ENCODE results near the gene AKT2. TPM values are rescaled to one million over a fixed set of nuclear protein-coding genes. Genes with fewer than 3 reads are reported as not detected.

Gene AKT2
- total RNA-seq, 1 experiment from 2014 or later = 80.6 TPM

- no peak overlapping the region for H3K9ac ChIP-seq (ENCODE audit: low read length)
- no peaks in the 10 kb centered on the region for H3K27me3 ChIP-seq (ENCODE audit: low read length)
- H4K20me1 ChIP-seq (ENCODE audit: low read length) = no peaks in the 10 kb centered on the region
- DNase-seq = no peak
- no peak overlapping the region for H3K4me2 ChIP-seq (ENCODE audit: low read length)
- no peak for ATAC-seq
- intact Hi-C loops (cut with micrococcal nuclease) = no loop called here
- CTCF ChIA-PET = no interaction called here
- no TSS peak for BruUV-seq (replicated peaks)
- no peak overlapping the region for H3K4me3 ChIP-seq (ENCODE audit: low read length)
- no peaks in the 10 kb centered on the region for H3K9me3 ChIP-seq (ENCODE audit: low read length)
- H3F3A ChIP-seq (ENCODE audit: low read length, unreplicated experiment) = no peaks in the 10 kb centered on the region
- POLR2A ChIA-PET (ENCODE audit: unreplicated experiment) = no interaction called here
- H3K4me1 ChIP-seq (ENCODE audit: insufficient read depth, low read length) = peaks cover 18% of the 10 kb centered on the region
- H2AFZ ChIP-seq (ENCODE audit: low read length) = no peak overlapping the region
- H3K36me3 ChIP-seq (ENCODE audit: low read depth, low read length) = no peaks in the 10 kb centered on the region
- no peaks in the 10 kb centered on the region for H3K9me2 ChIP-seq (replicated peaks; ENCODE audit: low read length)
- TF ChIP-seq, protein P1, sequence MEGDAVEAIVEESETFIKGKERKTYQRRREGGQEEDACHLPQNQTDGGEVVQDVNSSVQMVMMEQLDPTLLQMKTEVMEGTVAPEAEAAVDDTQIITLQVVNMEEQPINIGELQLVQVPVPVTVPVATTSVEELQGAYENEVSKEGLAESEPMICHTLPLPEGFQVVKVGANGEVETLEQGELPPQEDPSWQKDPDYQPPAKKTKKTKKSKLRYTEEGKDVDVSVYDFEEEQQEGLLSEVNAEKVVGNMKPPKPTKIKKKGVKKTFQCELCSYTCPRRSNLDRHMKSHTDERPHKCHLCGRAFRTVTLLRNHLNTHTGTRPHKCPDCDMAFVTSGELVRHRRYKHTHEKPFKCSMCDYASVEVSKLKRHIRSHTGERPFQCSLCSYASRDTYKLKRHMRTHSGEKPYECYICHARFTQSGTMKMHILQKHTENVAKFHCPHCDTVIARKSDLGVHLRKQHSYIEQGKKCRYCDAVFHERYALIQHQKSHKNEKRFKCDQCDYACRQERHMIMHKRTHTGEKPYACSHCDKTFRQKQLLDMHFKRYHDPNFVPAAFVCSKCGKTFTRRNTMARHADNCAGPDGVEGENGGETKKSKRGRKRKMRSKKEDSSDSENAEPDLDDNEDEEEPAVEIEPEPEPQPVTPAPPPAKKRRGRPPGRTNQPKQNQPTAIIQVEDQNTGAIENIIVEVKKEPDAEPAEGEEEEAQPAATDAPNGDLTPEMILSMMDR (conservative IDR thresholded peaks at IDR 0.05; ENCODE audit: low read depth, low read length) = no peak
- no peak for TF ChIP-seq EZH2phosphoT487 (IDR thresholded peaks at IDR 0.05; ENCODE audit: borderline replicate concordance, low read length)
- TF ChIP-seq EZH2 (IDR thresholded peaks at IDR 0.05; ENCODE audit: low read length, unreplicated experiment) = no peak
- H3K79me2 ChIP-seq (ENCODE audit: low read length) = no peaks in the 10 kb centered on the region
- no peak overlapping the region for H3K27ac ChIP-seq (ENCODE audit: low read length)
Observed at GRCh38 chr19:40214936-40215335, 70.2 kb downstream of the AKT2 start.

- intact Hi-C loops (cut with micrococcal nuclease) = no loop called here
- Histone ChIP-seq H3K4me2 (ENCODE audit: low read length) (no peak overlapping the region), H3K79me2 (ENCODE audit: low read length) (no peaks in the 10 kb centered on the region), H3K9me2 (replicated peaks; ENCODE audit: low read length) (no peaks in the 10 kb centered on the region), H3K4me1 (ENCODE audit: insufficient read depth, low read length) (peaks cover 12% of the 10 kb centered on the region; the same call in 1 of the 2 replicates), H3K27me3 (ENCODE audit: low read length) (no peaks in the 10 kb centered on the region), H3F3A (ENCODE audit: low read length, unreplicated experiment) (no peaks in the 10 kb centered on the region), H3K9me3 (ENCODE audit: low read length) (no peaks in the 10 kb centered on the region), H3K9ac (ENCODE audit: low read length) (no peak overlapping the region), H3K27ac (ENCODE audit: low read length) (no peak overlapping the region), H2AFZ (ENCODE audit: low read length) (no peak overlapping the region), H3K36me3 (ENCODE audit: low read depth, low read length) (no peaks in the 10 kb centered on the region), H4K20me1 (ENCODE audit: low read length) (no peaks in the 10 kb centered on the region), H3K4me3 (ENCODE audit: low read length) (no peak overlapping the region)
- ChIA-PET CTCF (no interaction called here), POLR2A (ENCODE audit: unreplicated experiment) (no interaction called here)
- ATAC-seq (no peak), DNase-seq (no peak)
- no TSS peak for BruUV-seq (replicated peaks)
- TF ChIP-seq EZH2phosphoT487 (IDR thresholded peaks at IDR 0.05; ENCODE audit: borderline replicate concordance, low read length) (no peak), EZH2 (IDR thresholded peaks at IDR 0.05; ENCODE audit: low read length, unreplicated experiment) (no peak)
- TF ChIP-seq, protein P1 (conservative IDR thresholded peaks at IDR 0.05; ENCODE audit: low read depth, low read length) = no peak
Observed at GRCh38 chr19:40213882-40214570, 71.1 kb downstream of the AKT2 start.

GRCh38 chr19:40213251-40213829, 71.8 kb downstream of the AKT2 start:
- Histone ChIP-seq H3K27me3 (ENCODE audit: low read length) (no peaks in the 10 kb centered on the region), H3F3A (ENCODE audit: low read length, unreplicated experiment) (no peaks in the 10 kb centered on the region), H3K27ac (ENCODE audit: low read length) (no peak overlapping the region), H3K9me3 (ENCODE audit: low read length) (no peaks in the 10 kb centered on the region), H3K4me3 (ENCODE audit: low read length) (no peak overlapping the region), H3K4me1 (ENCODE audit: insufficient read depth, low read length) (peaks cover 12% of the 10 kb centered on the region; the same call in 1 of the 2 replicates), H3K79me2 (ENCODE audit: low read length) (no peaks in the 10 kb centered on the region), H3K9me2 (replicated peaks; ENCODE audit: low read length) (no peaks in the 10 kb centered on the region), H3K4me2 (ENCODE audit: low read length) (no peak overlapping the region), H2AFZ (ENCODE audit: low read length) (no peak overlapping the region), H4K20me1 (ENCODE audit: low read length) (no peaks in the 10 kb centered on the region), H3K36me3 (ENCODE audit: low read depth, low read length) (no peaks in the 10 kb centered on the region), H3K9ac (ENCODE audit: low read length) (no peak overlapping the region)
- no TSS peak for BruUV-seq (replicated peaks)
- CTCF ChIA-PET = no interaction called here
- POLR2A ChIA-PET (ENCODE audit: unreplicated experiment) = no interaction called here
- intact Hi-C loops (cut with micrococcal nuclease) = no loop called here
- no peak for ATAC-seq
- TF ChIP-seq EZH2 (IDR thresholded peaks at IDR 0.05; ENCODE audit: low read length, unreplicated experiment) (no peak), EZH2phosphoT487 (IDR thresholded peaks at IDR 0.05; ENCODE audit: borderline replicate concordance, low read length) (no peak)
- TF ChIP-seq, protein P1 (conservative IDR thresholded peaks at IDR 0.05; ENCODE audit: low read depth, low read length) = no peak
- no peak for DNase-seq
